HepG2 (cell line): ENCODE data around the gene RNF213. TPM values are rescaled to one million over a fixed set of nuclear protein-coding genes. Genes with fewer than 3 reads are reported as not detected.

Experiments
- ATAC-seq: fragments of 200-7000 bp; cut with Tn5 transposase; 3 replicates; pipeline ENCODE4 v1.9.1; 2020; ENCODE audit warnings: mild to moderate bottlenecking, moderate library complexity
- BruUV-seq: library from RNA; stranded (reverse); fragments of 400-500 nt; replicated peaks from 2 replicates; lab custom pipeline; 2021; lab: Mats Ljungman, UMichigan
- CTCF ChIA-PET: fragments of 300-600 bp; formaldehyde crosslinking; extraction: SDS; loops from one replicate; lab custom pipeline; 2021; ENCODE audit warnings: low total read pairs, inconsistent platforms, low intra/inter-chr PET ratio; lab: Yijun Ruan, JAX
- POLR2A ChIA-PET: fragments of 350-600 bp; sonication (Branson Sonifier 250); formaldehyde crosslinking; loops from one replicate; lab custom pipeline; 2020; ENCODE audit warnings: antibody characterized with exemption, inconsistent platforms; lab: Yijun Ruan, JAX
- DNase-seq: peaks from one replicate; pipeline ENCODE4 v3.0.0-alpha.2; 2015; ENCODE audit warnings: low spot score
- FAIRE-seq: peaks from 3 replicates; lab custom pipeline; 2011; peaks lifted over from hg19 to GRCh38; lab: Jason Lieb, UNC
- H2AFZ ChIP-seq: one replicate; pipeline ENCODE4 v1.6.1; 2011; ENCODE audit warnings: low read length, inconsistent platforms
- H3K27ac ChIP-seq: fragments of 300-600 bp; 3 replicates; pipeline ENCODE4 v1.8.0; 2011; ENCODE audit warnings: mixed run types, mild to moderate bottlenecking, mixed read lengths, low read length, inconsistent platforms; ENCODE audit not compliant: insufficient read depth; ENCODE audit errors: extremely low read length
- H3K27me3 ChIP-seq, 2 experiments: fragments of 200-600 bp in 1 of 2; 2 replicates in 1 of 2; 3 replicates in 1 of 2; pipeline versions ENCODE4 v1.6.0 to v1.8.0; 2011; ENCODE audit warnings: low read length in 2 of 2, mild to moderate bottlenecking in 2 of 2, moderate library complexity in 2 of 2, inconsistent platforms in 1 of 2; ENCODE audit not compliant: insufficient read depth in 2 of 2, control insufficient read depth in 1 of 2
- H3K36me3 ChIP-seq, 2 experiments: fragments of 200-600 bp in 1 of 2; replicated peaks in 1 of 2; 2 replicates in 1 of 2; 3 replicates in 1 of 2; pipeline versions ENCODE4 v1.5.1 to v1.8.0; 2011; ENCODE audit warnings: low read length in 2 of 2, inconsistent platforms in 1 of 2; ENCODE audit not compliant: insufficient read depth in 2 of 2, control insufficient read depth in 1 of 2
- H3K4me1 ChIP-seq: 2 replicates; pipeline ENCODE4 v1.5.1; 2012; ENCODE audit warnings: low read length, inconsistent platforms; ENCODE audit not compliant: insufficient read depth
- H3K4me2 ChIP-seq: 2 replicates; pipeline ENCODE4 v1.6.0; 2011; ENCODE audit warnings: low read depth, low read length, inconsistent platforms
- H3K4me3 ChIP-seq, 3 experiments: fragments of 200-600 bp in 1 of 3; sonication (generic), shearing (Covaris generic) in 1 of 3; replicated peaks in 1 of 3; 2 replicates each; pipeline ENCODE4 v1.5.1; 2011 to 2016; ENCODE audit warnings: low read length in 3 of 3, inconsistent platforms in 2 of 3, low read depth in 2 of 3, mild to moderate bottlenecking in 2 of 3, control low read depth in 1 of 3, mixed read lengths in 1 of 3; ENCODE audit not compliant: insufficient read depth in 1 of 3
- H3K79me2 ChIP-seq: one replicate; pipeline ENCODE4 v1.6.1; 2011; ENCODE audit warnings: low read length, inconsistent platforms; ENCODE audit not compliant: insufficient read depth
- H3K9ac ChIP-seq: 2 replicates; pipeline ENCODE4 v1.6.0; 2011; ENCODE audit warnings: mild to moderate bottlenecking, low read depth, low read length, inconsistent platforms; ENCODE audit not compliant: insufficient read depth
- H3K9me3 ChIP-seq: 2 replicates; pipeline ENCODE4 v1.5.1; 2012; ENCODE audit warnings: mild to moderate bottlenecking, low read length
- H4K20me1 ChIP-seq: 2 replicates; pipeline ENCODE4 v1.6.0; 2011; ENCODE audit warnings: inconsistent platforms, mild to moderate bottlenecking, low read length, moderate library complexity; ENCODE audit not compliant: insufficient read depth
- ARNT ChIP-seq: fragments of 450-650 bp; IDR thresholded peaks from 2 replicates; pipeline ENCODE4 v1.6.1; 2017
- DR1 ChIP-seq: sonication (generic); formaldehyde crosslinking; IDR thresholded peaks from 2 replicates; pipeline ENCODE4 v1.8.0; 2021; ENCODE audit warnings: mild to moderate bottlenecking, missing genetic modification reagents, inconsistent platforms
- GMEB2 ChIP-seq: IDR thresholded peaks from 2 replicates; pipeline ENCODE4 v1.6.1; 2016; ENCODE audit warnings: missing biosample characterization, missing genetic modification reagents, low read depth
- MED13 ChIP-seq: sonication (generic); formaldehyde crosslinking; IDR thresholded peaks from 2 replicates; pipeline ENCODE4 v1.5.0; 2020; ENCODE audit warnings: missing genetic modification reagents
- RFXANK ChIP-seq: IDR thresholded peaks from 2 replicates; pipeline ENCODE4 v1.6.1; 2016
- SALL2 ChIP-seq: sonication (generic); formaldehyde crosslinking; IDR thresholded peaks from 2 replicates; pipeline ENCODE4 v1.8.1; 2023; ENCODE audit warnings: mild to moderate bottlenecking, missing genetic modification reagents, inconsistent platforms
- TCF7L2 ChIP-seq: IDR thresholded peaks from 2 replicates; pipeline ENCODE4 v1.6.1; 2011; ENCODE audit warnings: mild to moderate bottlenecking, low read depth, low read length, moderate library complexity
- TMF1 ChIP-seq: sonication (generic); formaldehyde crosslinking; IDR thresholded peaks from 2 replicates; pipeline ENCODE4 v1.8.1; 2022; ENCODE audit warnings: low read depth, missing genetic modification reagents
- ZNF367 ChIP-seq: sonication (generic); formaldehyde crosslinking; IDR thresholded peaks from 2 replicates; pipeline ENCODE4 v1.4.0; 2020; ENCODE audit warnings: missing genetic modification reagents, borderline replicate concordance
- ZNF609 ChIP-seq: sonication (generic); formaldehyde crosslinking; IDR thresholded peaks from 2 replicates; pipeline ENCODE4 v1.4.0; 2020; ENCODE audit warnings: mild to moderate bottlenecking, missing genetic modification reagents, borderline replicate concordance
- ZNF639 ChIP-seq: conservative IDR thresholded peaks from 2 replicates; pipeline ENCODE4 v1.6.1; 2018; ENCODE audit warnings: missing genetic modification reagents
- ZSCAN5A ChIP-seq: sonication (generic); formaldehyde crosslinking; IDR thresholded peaks from 2 replicates; pipeline ENCODE4 v1.8.0; 2022; ENCODE audit warnings: mild to moderate bottlenecking, missing genetic modification reagents, borderline replicate concordance
- WGBS: methylation state at CpG from one replicate; pipeline ENCODE4 v1.1.6; 2017; ENCODE audit warnings: low lambda C conversion rate; 5-methylcytosine and 5-hydroxymethylcytosine counted together
- in situ Hi-C: cut with HindIII; loops from 2 replicates; pipeline ENCODE4 v1.10.0; 2017; ENCODE audit warnings: low pct_unique_long_range_greater_than_20kb; ENCODE audit not compliant: extremely low pct_ligation_motif_present
- intact Hi-C: fragments of 100-400 bp; cut with micrococcal nuclease; formaldehyde crosslinking; loops from one replicate; pipeline ENCODE4 v1.10.0; 2022; ENCODE audit not compliant: unreplicated experiment
- polyA plus RNA-seq, 8 experiments: library from polyadenylated mRNA; depleted of rRNA in 3 of 8; stranded (reverse) in 7 of 8; unstranded in 1 of 8; fragments of >200 nt; fragmentation: Illumina TruSeq in 4 of 8; extraction: Trizol in 4 of 8; gene quantifications; 2 replicates each; pipeline versions ENCODE4 v1.2.1 to v1.2.3, GENCODE V29; 2011 to 2016; ENCODE audit warnings: low read depth in 4 of 8, missing spikeins in 1 of 8, mixed read lengths in 1 of 8; ENCODE audit not compliant: insufficient read depth in 1 of 8
- total RNA-seq, 5 experiments: library from RNA; depleted of rRNA; stranded (reverse); fragments of >200 nt; fragmentation: Illumina TruSeq; extraction: Trizol; gene quantifications; 2 replicates each; pipeline ENCODE4 v1.2.3, GENCODE V29; 2016; ENCODE audit warnings: low read depth in 1 of 5
- TF ChIP-seq, protein P1 (sequence below): sonication (generic); formaldehyde crosslinking; conservative IDR thresholded peaks from 2 replicates; pipeline ENCODE4 v1.4.0; 2020; ENCODE audit warnings: missing genetic modification reagents

The RNF213 gene
- total and polyA plus RNA-seq, 2 of the 13 experiments (the other 11 are each of a cell fraction or from before 2014, with no cell fraction given), result 38.6 to 38.7 TPM

GRCh38 chr17:80354336-80354735 is 93.7 kb downstream of the RNF213 start (continued):
- no peak for TF ChIP-seq ZNF639 (CRISPR knock-in tag)
- no peak for TF ChIP-seq MED13
- TF ChIP-seq TCF7L2, result no peak
- no peak for TF ChIP-seq GMEB2 (CRISPR knock-in tag)

GRCh38 chr17:80356231-80356856 is 95.7 kb downstream of the RNF213 start:
- Histone ChIP-seq H3K27ac (no peak overlapping the region), H3K4me1 (no peaks in the 10 kb centered on the region), H4K20me1 (no peaks in the 10 kb centered on the region), H3K79me2 (no peaks in the 10 kb centered on the region), H3K4me3 (no peak overlapping the region), H3K9me3 (no peaks in the 10 kb centered on the region; the same call in 1 of the 2 replicates), H3K36me3 (peaks cover 40 to 62% of the 10 kb centered on the region in 2 experiments), H2AFZ (no peak overlapping the region), H3K9ac (no peak overlapping the region), H3K27me3 (no peaks in the 10 kb centered on the region), H3K4me2 (no peak overlapping the region)
- FAIRE-seq (no peak), ATAC-seq (no peak), DNase-seq (no peak)
- in situ Hi-C loops (no loop called here), intact Hi-C loops (no loop called here)
- ChIA-PET POLR2A (no interaction called here), CTCF (interaction anchor here (0.7 kb wide), 1 partner anchor 10 kb away, joined by 3 read pairs; no protein-coding TSS in a partner anchor)
- no TSS peak for BruUV-seq
- WGBS, result 98% methylated on average over 24 of the region's 24 CpGs
- TF ChIP-seq, protein P1, sequence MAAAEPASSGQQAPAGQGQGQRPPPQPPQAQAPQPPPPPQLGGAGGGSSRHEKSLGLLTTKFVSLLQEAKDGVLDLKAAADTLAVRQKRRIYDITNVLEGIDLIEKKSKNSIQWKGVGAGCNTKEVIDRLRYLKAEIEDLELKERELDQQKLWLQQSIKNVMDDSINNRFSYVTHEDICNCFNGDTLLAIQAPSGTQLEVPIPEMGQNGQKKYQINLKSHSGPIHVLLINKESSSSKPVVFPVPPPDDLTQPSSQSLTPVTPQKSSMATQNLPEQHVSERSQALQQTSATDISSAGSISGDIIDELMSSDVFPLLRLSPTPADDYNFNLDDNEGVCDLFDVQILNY (CRISPR knock-in tag), result no peak
- no peak for TF ChIP-seq ARNT
- no peak for TF ChIP-seq ZSCAN5A
- no peak for TF ChIP-seq DR1 (CRISPR knock-in tag)
- no peak for TF ChIP-seq SALL2 (CRISPR knock-in tag)
- no peak for TF ChIP-seq RFXANK
- no peak for TF ChIP-seq TMF1 (CRISPR knock-in tag)
- TF ChIP-seq ZNF367 (CRISPR knock-in tag), result no peak
- TF ChIP-seq ZNF609 (CRISPR knock-in tag), result no peak
